GM19455 (cell line): ENCODE results near the gene MCTP1.
A peak's percentile ranks its signal among the peaks of the same experiment; 100 is the strongest.

Experiments
- ATAC-seq: cut with Tn5 transposase; IDR thresholded peaks from one replicate; pipeline ENCODE4 v1.9.1; 2021; ENCODE audit not compliant: unreplicated experiment

MCTP1 gene

DNA sequence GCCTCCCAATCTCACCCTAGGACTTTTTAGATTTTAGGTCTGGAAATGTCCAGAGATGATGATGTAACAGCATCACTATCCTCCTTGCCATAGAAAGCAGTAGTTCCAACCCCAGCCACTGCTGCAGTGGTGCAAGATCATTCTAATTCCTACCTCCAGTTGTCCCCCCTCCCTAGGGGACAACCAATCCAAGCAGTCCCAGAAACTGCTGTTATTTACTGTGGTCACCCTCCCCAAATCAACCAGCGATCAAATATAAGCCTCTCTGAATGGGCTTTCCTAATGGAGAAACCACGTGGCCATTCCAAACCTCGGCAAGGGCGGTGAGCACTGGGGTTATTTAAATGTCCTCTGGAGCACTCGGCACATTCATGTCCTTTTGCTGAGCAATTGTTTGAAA, 506.6 kb downstream of the MCTP1 start:
- ATAC-seq: no peak

DNA sequence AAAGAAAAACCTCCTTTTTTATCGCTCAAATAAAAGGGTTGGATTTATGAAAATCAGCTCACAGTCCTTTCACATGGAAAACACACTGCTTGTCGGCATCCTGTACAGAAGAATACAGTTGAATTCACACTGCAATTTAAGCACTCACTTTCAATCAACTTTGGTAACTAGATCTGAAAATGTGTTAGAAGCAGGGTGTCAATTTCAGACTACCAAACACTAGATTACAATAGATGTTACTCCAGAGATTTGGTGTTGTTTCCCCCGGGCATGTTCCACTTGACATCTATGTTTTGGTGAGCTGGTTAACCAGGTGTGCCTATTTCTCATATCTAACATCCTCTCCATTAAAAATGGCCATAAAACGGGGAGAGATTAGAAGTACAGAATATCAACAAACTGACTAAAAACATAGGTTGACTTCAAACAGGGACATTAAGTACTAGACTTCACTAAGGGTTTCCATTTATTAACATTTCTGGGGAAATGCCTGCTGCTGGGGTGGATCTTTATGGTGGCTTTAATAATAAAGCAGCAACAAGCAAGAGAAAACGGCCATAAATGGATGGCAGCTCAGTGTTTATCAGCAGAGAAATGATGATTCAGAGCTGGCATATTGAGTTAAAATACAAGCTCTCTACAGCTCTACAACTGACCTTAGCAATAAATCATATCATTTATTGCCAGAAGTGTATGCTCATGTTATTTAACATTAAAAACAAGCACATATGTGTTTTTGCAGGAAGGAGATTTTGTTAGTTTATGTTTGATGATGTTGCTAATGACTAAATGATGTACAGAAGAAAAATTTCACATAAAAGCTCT, 507.6 kb downstream of the MCTP1 start:
- no peak for ATAC-seq

DNA sequence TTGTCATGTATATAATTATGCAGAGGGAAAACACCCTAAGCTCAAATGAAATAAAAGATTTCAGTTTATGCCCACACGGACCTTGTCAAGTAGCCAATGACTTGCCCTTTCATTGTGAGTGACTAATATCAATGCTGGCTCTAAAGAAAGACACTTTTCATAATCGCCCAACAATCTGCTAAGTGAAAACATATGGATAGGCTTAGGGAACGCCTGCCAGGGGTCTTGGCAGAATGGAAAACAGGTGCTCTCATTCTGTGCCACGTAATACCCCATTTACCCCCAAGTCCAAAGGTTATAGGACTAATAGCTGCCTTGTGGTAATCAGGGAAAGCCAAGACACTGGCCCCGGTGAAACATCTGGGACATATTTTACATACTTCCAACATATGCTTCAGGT, 508.7 kb downstream of the MCTP1 start:
- ATAC-seq: no peak

DNA sequence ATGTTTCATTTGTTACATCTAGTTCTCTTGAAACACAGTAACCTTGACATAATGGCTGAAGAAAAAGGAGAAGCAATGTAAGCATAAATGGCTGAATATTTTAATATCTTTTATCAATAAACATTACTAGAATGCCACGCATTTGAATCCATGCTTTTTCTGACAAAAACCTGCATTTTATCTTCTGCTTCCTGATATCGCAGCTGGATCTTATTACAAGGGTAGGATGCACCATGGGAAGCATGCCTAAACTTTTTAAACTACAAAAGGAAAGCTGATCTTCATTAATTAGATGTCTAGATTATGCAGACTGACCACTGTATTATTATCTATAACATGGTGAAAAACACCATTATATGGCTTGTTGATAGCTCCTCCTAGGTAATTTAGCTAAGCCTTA, 509.8 kb downstream of the MCTP1 start:
- no peak for ATAC-seq

DNA sequence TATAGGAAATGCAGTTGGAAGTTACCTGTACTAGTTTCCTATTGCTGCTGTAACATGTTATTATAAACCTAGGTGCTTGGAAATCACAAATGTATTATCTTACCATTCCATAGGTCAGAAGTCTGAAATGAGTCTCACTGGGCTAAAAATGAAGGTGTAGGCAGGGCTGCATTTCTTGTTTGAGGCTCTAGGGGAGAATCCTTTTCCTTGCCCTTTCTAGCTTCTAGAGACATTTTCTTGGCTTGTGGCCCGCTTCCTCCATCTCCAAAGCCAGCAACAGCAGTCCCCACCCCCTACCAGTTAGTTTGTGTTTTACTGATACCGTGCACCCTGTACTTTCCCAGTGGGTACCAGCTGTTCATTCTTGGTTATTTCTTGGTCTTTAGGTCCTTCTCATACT, 513.2 kb downstream of the MCTP1 start:
- ATAC-seq: no peak

DNA sequence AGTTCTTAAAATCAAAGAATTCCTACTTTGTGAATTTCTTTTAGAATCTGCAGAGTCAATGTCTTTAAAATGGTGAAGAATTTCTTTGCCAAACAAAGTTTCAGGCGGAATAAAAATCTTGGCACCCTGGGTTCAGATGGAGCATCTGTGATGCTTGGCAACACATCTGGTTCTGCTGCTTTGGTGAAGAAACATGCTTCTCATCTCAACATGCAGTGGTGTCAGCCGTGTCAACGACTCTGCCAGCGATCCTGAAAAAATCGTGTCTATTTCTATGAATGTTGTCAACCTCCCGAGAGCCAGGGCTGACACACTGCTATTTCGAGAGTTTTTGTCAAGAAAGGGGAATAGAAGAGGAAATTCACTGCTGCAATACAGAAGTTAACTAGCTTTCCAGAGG, 514.9 kb downstream of the MCTP1 start:
- ATAC-seq: no peak

DNA sequence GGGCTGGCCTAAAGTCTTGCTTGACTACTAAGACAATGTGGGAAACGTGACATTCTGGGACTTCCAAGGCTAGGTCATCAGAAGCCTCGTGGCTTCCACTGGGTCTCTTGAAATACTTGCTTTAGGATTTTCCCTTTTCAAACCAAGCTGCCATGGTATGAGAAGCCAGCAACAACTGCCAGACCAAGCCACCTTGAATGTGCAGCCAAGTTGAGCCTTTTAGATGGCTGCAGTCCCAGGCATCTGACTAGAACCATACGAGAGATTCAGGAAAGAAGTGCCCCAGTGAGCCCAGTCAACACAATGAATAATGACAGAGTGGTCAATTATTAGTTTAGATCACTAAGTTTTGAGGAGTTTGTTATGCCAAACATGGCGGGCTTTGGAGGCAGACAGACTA, 523.1 kb downstream of the MCTP1 start:
- no peak for ATAC-seq

DNA sequence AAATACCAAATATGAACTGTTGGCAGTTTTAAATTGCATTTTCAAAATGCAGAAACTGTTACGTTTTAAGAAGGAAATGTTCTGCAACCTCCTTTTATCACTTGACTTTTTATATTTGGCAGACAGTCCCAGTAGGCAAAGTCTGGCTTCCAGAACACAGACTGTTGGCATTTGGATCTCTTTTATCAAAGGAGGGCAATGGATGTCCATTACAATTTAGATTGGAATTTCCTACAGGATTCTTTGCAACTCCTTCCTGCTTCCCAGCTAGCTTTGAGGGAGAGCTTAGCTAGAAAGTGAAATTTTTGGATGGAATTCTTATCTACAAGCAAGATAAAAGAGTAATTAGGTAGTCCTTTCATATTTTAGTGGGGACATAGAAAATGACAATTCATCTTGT, 523.8 kb downstream of the MCTP1 start:
- no peak for ATAC-seq

DNA sequence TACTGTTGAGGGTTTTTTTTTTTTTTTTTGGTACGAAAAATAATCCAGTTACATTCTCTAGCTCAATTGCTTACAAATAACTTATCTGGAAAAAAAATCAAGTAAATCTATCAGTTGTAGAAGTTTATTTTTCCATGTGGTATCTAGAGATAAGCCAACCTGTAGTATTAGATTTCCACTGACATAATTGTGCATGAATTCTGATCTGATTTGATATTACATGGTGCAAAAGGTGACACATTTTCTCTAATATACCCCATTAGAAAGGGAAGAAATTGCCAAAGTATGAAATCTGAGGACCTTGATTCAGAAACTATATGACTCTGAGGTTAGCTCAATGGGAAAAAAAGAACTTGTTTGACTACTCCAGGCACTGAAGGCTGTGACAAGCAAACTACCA, 524.9 kb downstream of the MCTP1 start:
- no peak for ATAC-seq

DNA sequence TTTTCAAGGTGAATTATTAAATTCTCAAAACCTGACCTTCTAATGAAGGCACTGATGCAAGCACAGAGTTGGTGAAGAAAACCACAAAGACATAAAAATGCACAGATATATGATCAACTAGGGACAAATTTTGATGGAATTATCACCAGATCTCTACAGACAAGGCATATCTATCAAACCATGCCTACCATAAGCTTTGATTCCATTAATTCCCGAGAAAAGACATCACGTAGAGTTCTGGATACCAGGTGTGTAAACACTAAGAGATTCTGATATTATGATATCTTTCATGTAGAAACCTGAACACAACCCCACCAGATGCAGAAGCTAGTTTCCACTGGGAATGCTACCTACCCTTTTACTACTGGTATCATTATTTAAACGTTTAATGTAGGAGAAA, 525.9 kb downstream of the MCTP1 start:
- ATAC-seq: no peak

DNA sequence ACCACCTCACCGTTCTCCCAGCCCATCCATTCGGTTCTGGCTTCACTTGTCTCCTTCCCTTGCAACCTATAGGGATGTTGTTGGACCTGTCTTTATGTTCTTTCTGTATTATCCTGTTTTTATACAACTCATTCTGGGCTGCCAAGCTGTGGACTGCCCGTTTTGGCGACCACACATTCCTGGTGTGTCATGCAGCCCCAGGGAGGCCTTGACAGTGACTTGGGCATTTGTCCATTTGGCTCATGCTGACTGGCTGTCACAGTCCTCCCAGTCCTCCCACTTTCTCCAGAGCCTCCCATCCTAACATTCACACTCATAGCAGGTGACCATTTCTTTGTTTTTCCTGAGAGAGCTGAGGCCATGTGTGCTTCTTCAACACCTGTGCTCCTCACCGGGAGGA, 530.1 kb downstream of the MCTP1 start:
- no peak for ATAC-seq

DNA sequence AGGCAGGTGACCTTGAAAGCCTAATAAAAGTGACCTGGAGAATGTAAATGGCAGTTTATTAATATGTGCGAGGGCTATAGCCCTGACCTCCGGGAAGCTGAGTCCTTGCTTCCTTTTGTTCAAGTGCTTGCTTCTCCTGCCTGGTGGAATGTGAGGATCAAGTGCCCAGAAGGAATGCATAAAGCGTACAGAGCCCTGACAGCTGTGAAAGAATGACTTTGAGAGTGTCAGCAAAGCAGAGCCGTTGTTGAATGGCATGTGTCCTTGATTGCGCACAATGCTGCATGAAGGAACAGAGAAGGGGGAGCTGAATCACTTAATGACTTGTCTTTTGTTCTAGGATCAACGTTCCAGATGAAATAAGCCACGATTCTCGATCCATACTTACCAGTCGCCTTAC, 533.4 kb downstream of the MCTP1 start:
- no peak for ATAC-seq

DNA sequence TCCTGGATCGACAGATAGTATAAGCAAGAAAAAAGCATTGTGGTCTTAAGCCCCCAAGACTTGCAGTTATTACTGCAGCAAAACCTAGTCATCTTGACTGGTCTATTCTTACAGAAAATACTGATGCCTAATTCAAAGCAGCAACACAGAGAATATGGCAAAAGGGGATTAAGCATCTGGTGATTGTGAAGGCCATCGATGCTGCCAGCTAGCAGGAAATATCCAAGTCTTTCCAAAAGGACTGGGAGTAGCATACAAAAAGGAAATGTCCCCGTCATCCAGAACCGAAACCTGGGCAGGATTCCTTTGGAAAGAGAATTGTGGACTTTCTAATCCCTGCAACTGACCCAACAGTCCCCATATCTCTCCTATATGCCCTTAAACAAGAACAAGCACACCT, 534.2 kb downstream of the MCTP1 start:
- ATAC-seq: no peak

DNA sequence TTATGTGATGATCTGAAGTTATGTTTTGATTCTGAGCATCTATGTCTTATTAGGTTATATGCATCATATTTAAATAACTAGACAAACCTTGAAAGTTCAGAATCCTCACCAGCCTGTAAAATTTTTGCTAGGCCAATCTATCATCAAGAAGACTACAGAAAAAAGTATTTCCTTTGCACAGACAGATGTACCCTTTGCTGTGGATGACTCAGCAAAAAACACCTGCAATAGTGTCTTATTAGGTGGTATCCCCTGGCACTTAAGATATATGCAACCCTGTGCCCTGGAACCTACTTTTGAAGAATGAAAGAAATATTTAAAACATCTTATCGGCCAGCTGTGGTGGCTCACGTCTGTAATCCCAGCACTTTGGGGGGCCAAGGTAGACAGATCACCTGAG, 535.9 kb downstream of the MCTP1 start:
- no peak for ATAC-seq

DNA sequence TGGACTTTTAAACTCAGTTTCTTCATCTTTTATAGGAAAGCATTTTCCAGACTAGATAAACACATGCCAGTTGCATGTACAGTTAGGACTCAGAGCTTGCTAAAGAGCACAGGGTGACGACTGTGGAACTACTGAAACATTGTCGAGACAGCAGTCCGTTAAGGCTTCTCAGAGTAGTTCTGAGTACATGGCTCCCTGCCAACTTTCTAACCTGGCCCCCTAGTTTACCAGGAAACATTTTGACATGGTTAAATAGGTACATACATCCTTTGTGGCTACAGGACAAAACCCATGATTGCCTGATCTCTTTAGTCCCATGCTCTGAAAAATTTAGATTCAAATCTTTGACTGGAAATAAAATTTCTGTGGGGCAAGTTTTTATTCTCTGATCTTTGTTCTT, 536.7 kb downstream of the MCTP1 start:
- no peak for ATAC-seq

DNA sequence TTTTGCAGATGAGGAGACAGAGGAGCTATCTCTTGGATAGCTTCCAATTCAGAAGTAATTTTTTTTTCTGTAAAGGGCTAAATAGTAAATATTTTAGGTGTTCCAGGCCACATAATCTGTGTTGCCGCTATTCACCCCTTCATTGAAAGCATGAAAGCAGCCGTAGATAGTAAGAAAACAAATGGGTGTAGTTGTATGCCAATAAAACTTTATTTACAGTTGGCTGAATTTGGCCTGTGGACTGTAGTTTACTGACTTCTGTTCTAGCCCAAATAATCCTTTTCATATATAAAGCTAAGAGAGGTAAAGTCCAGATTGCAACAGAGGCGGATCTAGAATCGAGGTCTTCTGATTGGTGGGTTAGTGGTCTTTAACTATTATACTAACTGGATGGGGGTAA, 537.5 kb downstream of the MCTP1 start:
- ATAC-seq: no peak

DNA sequence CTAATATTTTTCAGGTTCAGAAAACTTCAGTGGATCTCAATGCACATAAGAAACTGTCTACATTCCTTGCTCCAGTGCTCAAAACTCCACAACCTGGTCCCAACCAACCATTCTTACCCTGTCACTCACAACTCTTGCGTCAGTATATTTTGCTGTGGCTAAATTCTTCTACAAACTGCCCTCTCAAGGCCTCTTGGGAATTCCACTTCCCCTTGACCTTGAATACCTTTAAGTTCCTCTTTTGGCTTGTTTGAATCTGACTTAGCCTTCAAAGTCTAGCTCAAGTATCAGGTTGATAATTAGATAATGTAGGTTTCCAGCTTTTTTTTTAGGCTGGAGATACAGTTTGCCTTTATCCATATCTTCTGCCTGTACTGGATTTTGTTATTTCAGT, 538.2 kb downstream of the MCTP1 start:
- ATAC-seq: no peak

DNA sequence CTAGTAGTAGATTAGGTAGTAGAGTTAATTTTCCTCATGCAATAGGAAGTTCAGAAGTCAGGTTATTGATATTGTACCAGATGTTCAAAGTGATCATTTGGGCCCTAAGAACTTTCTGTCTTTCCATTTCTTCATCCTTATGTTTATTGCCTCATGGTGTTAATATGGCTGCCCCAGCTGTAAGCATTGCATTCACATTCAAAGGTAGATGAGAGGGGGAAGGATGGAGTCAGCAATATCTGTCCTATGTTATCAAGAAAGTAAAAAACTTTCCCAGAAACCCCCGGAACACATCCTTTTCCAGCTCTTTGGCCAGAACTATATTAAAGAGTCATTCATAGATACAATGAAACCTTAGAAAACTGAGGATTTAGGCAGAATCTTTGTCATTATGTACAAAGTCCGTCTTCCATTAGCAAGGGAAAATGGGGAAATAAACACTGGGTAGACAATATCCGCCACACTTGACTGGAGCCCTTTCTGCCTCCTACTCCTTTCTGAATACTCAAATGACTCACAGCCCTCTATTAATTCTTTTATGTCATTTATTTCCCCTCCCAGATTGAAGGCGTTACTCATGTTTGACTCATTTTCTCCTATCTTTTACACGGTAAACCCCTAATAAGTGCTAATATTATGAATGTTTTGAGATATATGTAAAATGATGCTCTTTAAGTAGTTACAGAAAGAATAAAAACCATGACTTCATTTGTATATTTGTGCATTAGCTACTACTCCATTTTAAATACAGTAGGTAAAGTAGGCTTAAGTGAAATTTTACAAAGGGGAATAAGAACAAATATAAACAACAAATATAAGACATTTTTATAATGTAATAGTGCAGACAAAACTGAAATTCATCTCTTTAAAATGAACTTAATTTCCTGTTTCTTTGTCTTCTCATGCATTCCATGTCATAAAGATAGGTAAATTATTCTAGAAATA, 538.8 kb downstream of the MCTP1 start:
- peak; percentile 73 for ATAC-seq

DNA sequence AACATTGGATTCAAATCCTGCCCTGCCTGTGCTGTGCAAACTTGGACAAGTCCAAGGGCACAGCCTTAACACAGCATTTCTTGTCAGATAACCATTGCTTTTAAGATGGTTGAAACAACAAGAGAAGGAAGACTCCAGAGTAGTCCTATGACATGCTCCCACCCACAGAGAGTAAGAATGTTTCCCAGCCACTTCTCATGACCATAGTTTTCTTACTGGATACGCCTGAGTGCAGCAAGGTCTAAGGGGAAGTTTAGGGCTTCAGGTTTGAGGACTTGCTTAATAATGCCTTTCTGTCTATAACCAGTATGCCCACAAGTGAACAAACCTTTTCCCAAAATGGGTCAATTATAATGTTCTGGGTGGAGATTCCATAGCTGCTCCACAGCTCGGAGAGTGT, 540.0 kb downstream of the MCTP1 start:
- ATAC-seq: no peak

DNA sequence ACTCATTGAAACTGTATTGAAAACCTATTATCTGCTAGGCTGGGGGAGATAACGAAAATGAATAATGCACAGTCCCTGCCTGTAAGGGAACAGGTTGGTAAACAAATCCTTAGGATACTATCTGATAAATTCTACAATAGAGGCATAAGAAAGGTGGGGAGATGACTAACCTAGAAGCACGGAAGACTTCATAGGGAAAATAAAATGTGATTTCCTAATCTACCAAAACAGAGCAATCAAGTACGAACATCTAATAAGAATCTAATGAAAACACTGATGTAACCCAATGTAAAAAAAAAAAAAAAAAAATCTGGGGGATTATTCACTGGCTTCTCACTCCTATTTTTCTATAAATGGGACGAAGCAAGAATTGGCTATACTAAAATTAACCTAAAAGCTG, 542.0 kb downstream of the MCTP1 start:
- ATAC-seq: no peak

DNA sequence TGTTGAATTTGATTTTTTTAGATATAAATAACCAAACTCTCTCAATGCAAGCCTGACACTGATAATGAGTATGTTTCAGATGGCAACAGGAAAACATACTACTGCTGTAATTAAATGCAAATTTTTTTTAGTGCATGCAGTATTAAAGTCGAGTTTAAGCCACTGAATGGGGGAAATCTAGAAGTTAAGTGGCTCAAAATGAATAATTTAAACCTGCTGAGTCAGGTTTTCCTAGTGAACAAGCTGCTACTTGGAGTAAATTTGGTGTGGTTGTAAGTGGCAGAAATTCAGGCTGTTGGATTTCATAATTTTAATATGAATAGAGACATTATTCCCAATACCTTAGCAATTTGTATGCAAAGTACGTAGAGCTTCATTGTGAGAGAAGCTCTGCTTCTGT, 544.6 kb downstream of the MCTP1 start:
- ATAC-seq: no peak

DNA sequence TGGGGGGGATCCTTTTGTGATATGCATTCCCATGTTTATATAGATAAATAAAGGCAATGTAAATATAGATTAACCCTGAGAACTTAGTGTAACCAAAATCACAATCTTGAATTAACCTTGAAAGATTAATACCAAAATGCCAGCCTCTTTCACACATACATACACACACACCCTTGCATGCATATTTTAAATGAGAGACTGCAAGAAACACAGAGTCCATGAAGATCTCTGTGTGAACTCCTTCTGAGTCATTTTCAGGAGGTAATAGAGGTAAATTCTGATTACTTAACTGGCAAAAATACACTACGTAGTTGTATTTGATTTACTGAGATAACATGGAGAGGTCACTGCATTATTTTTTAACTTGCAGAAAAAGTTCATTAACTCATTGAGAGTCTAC, 548.4 kb downstream of the MCTP1 start:
- ATAC-seq: no peak
